DLD1 (cell line): Measurements from ENCODE around the gene GALNT17.

Source experiments
- in situ Hi-C: cut with HindIII; loops from 2 replicates; pipeline ENCODE4 v1.10.0; 2017; ENCODE audit warnings: low sequenced_read_pairs

The GALNT17 gene

DNA sequence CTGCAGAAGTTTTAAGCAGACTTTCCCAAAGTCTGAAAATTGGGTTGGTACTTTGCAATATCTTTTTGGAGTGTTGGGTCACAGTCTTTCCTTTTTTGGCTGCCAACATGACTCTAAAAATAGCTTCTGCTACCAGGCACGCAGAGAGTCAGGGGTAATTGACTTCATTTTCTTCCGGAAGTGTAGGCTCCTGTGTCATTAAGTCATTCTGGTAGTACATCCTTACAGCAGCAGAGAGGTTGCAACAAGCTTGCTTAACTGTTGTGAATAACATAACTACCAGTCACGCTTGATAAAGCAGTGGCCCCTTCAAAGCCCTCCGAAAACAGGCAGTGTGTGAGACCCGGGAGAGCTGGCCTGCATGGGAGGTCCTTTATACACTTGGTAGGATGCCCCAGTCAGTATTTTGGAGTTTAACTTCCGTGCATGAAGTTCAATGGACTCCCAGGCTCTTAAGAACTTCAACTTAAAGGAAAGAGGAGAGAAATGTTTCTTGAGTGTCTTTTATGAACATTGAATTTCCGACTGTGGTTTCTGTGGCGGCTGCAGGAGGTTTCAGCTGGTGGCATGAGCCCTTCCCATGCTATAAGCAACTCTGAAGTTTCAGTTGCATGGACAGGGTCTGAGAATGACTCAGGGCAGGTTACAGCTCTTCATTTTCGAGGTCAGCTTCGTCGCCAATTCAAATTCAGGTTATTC, 310.7 kb downstream of the GALNT17 start:
- in situ Hi-C loops, result no loop called here

DNA sequence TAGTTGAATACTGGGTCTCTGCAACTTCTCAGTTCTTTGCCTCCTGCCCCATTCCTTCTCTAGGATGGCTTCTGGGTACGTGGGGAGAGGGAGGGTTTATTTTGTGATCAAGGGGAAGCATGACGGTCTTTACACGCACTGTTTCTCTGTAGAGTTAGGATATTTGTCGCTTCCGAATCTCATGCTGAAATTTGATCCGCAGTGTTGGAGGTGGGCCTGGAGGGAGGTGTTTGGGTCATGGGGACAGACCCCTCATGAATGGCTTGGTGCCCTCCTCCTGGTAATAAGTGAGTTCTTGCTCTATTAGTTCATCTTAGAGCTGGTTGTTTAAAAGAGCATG, 311.2 kb downstream of the GALNT17 start:
- in situ Hi-C loops, result no loop called here

DNA sequence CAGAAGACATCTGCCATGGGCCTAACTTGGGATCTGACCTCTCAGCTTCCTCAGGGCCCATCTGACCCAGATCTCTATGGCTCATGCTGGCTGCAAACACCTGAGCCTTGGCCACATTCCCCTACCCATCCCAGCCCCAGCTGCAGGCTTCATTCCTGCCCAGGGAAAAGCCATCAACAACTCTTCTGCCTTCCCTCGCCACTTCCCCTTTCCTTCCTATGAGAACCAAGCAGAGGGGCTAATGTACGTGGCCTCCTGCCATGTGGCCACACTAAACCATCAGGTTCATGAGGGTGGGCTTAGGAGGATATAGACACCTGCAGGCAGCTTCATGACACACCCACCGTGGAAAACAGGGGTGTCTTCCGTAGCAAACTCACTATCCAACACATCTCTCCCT, 312.2 kb downstream of the GALNT17 start:
- in situ Hi-C loops, result no loop called here

DNA sequence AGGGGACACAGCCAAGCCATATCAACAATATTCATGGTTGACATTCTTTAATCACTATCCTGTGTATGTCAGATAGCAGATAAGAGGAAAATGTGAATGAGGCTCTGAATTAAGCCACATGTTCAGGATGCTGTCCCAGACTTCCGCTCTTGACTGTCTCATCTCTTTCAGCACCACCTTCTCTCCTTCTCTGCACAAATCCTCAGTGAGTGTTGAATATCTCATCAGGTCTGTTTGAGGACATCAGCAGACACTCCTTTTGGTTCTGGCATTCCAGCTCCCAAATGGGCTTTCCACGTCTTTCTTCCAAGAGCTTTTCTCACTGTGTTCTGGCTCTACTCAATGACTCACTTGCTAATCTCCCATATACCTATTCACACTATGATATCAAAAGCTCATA, 321.7 kb downstream of the GALNT17 start:
- in situ Hi-C loops, result no loop called here

DNA sequence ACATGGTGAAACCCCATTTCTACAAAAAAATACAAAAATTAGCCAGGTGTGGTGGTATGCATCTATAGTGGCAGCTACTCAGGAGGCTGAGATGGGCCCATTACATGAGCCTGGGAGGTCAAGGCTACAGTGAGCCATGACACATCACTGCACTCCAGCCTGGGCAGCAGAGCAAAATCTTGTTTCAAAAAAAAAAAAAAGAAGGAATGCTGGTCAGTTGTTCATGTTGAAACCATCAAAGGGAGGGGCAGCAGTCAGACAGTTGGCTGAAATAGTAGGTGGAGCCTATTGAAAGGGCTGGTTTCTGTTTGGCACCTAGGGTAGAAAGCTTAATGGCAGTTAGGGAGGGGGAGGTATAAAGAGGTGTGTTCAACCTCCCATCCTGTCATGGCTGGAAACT, 323.0 kb downstream of the GALNT17 start:
- in situ Hi-C loops, result no loop called here

DNA sequence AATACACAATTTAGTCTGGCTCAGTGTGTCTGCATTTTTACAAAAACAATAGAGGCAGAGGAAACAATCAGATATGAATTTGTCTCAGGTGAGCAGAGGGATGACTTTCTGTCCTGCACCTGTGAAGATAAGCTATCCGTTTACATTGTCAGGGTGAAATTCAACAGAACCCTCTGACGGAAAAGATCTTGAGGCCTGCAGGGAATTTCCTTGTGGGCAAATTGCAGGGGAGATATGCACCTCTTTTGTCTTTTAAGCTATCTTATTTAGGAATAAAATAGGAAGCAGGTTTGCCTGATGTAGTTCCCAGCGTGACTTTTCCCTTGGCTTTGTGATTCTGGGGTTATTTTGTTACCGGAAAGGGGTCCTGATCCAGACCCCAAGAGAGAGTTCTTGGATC, 325.1 kb downstream of the GALNT17 start:
- in situ Hi-C loops, result no loop called here

DNA sequence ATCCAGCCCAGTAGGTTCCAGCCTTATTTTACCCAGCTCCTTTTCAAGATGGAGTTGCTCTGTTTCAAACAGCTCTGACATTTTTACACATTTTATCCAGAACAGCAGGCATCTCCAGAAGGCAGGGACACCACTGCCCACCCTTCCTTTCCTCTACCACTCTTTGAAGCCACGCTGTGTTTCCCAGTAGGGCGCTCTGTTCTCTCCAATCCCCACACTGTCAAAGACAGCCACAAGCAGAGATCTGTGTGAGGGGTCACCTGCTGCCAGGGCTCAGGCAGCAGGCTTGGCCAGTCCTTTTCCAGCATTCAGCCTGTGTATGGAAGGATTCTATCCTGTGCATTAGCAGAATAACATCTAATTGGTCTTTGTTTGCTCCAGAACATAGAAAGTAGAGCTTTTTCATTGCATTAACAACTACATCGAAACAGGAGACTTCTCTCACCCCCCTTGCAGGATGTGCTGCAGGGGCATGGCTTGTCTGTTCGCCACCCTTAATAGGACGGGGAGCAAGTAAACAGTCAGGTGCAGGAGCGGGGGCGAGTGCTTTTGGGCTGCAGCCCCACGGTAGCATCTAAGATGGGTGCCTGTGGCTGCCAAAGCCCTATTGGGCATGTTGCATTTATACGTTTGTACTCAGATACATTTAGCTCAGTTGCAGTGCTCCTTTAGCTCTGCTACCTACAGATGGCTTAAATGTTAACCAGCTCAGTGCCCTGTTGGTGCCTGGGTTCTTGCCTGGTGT, 326.1 kb downstream of the GALNT17 start:
- in situ Hi-C loops, result no loop called here

DNA sequence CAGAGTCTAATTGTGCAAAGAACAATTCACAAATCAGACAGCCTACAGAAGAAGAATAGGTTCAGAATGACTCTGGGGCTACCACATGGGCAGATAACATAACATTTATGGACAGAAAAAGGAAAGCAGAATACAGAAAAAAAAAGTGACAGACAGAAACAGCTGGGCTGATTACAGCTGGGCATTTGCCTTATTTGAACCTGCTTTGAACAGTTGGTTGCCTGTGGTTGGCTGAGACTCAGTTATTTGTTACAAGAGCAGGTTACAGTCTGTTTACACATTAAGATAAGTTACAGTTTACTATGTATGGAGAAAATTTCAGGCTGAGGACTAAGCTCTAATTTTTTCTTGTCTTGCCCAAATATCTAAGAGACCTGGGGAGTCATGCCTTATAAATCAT, 327.2 kb downstream of the GALNT17 start:
- in situ Hi-C loops, result no loop called here

DNA sequence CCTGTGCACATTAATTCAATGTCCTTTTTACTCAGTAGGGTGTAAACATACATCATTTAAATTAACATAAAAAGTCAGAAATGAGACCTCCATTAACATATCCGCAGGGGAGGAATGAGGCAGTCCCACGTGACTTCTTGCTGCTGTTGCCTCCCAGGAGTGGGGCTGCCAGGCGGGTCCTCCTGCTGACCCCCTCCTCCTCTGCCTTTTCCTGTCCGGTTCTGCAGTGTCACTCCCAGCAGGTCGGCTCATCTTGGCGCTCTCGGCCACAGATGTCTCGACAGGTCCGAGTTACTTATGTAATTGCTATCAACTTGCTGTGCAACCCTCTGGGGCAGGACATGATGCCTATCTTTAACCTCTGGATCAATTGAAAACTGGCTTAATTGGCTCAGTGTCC, 329.6 kb downstream of the GALNT17 start:
- in situ Hi-C loops, result no loop called here

DNA sequence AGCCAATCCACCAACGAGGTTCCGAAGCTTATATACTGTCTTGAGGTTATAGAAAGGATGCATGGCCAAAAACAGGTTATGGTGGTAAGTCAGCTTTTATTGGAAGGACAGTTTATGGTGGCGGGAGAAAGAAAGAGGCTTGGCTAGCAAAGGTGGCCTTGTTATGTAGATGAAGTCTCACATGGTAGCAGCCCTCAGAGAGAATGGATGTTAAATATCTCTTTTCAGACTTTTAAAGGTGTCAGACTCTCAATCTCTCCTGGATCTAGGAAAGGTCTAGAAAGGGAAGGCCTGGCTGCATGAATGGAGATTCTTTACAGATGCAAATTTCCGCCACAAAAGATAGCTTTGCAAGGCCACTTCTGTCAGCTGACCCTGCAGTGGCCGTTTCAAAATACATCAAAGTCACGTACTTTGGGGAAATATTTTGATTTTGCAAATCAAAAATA, 333.8 kb downstream of the GALNT17 start:
- in situ Hi-C loops, result no loop called here

DNA sequence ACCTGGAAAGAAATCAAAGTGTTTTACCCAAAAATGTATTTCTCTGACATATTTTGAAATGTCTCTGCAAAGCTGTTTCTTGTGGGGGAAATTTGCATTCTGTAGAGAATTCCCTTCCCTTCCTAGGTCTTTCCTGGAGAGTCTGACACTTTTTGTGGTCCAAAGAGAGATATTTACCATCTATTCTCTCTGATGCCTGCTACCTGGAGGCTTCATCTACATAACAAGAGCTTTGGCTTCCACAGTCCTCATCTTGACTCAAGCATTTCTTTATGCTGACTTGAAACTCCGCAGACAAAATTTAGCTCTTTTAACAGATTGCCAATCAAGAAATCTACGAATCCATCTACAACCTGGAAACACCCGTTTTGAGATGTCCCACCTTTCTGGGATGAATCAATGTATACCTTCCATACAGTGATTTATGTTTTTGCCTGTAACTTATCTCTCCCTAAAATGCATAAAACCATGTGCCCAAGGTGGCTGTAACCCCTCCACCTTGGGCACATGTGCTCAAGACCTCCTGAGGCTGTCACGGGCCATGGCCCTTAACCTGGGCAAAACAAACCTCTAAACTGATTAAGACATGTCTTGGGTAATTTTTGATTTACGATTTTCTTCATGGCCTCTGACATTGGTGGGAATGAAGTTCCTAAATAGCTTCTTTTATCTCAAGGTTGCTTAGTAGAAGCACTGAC, 334.7 kb downstream of the GALNT17 start:
- in situ Hi-C loops, result no loop called here

DNA sequence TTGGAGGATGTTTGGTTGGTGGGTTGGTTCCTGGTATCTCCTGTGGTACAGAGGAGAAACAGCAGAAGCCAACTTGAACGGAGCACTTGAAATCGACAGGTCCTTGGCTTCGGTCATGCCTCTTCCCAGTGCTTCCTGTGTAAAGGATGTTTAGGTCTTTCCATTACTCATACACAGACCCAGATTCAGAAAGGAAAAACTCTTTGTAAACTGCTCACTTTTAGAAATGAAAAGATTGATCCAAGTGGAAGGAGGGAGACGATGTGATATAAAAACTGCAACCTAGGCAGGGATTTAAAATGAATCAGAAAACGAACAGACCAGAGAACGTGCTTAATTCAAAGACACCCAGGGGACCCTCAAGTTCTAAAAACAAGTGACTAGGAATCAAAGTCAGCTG, 338.4 kb downstream of the GALNT17 start:
- in situ Hi-C loops, result no loop called here

DNA sequence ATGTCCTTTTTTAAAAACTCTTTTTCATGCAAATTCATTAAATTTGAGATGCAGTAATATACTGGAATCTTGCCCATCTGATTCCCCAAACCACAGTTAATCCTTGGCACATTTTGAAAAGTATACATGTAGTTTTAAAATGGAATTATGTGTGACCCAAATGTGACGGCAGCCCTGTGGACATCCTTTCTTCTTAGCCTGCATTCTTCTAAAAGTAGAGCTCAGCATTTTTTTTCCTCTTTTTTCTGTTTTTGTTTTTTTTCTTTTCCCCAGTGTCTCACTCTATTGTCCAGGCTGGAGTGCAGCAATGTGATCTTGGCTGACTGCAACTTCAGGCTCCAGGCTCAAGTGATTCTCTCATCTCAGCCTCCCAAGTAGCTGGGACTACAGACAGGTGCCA, 338.9 kb downstream of the GALNT17 start:
- in situ Hi-C loops, result no loop called here

DNA sequence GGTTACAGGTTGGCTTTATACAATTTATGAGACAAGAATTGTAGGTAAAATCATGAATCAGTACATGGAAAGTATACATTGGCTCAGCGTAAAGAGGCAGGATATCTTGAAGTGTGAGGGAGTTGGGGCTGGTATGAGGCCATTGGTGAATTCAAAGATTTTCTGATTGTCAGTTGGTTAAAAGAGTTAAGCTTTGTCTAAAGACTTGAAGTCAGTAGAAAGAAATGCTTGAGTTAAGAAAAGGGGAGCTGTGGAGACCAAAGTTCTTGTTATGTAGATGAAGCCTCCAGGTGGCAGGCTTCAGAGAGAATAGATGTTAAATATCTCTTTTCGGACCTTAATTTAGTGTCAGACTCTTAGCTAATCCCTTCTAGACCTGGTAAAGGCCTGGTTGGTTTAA, 341.0 kb downstream of the GALNT17 start:
- in situ Hi-C loops, result no loop called here

DNA sequence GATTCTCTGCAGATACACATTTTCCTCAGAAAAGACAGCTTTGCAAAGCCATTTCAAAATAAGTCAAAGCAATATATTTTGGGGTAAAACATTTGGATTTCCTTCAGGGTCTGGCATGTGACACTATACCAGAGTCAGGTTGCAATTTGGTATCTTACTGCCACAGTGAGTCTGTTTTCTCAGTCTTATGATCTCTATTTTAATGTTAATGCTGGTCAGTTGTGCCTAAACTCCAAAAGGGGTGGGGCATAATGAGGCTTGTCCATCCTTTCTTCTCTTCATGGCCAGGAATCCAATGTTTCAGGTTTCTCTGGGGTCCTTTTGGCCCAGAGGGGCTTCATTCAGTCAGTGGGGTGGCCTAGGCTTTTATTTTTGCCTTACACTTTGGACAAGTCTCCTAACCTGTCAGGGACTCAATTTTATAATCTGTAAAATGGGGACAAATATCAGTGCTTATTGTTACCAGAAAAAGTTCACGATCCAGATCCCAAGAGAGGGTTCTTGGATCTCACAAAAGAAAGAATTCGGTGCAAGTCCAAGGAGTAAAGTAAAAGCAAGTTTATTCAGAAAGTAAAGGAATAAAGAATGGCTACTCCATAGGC, 341.5 kb downstream of the GALNT17 start:
- in situ Hi-C loops, result no loop called here

DNA sequence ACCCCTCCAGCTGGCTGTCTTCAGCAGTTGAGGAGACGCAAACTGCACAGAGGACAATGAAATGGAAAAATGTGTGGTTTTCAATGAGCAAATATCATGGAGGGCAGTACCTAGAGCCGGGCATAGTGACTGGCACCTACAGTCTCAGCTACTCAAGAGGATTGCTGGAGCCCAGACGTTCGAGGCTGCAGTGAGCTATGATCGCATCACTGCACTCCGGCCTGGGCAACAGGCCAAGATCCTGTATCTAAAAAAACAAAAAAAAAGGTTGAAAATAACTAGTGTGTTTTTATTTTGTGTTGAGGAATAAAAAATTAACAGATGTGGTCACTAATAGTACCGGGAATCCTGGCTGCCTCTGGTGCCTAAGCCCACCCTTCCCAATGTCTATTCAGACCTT, 345.5 kb downstream of the GALNT17 start:
- in situ Hi-C loops, result no loop called here

DNA sequence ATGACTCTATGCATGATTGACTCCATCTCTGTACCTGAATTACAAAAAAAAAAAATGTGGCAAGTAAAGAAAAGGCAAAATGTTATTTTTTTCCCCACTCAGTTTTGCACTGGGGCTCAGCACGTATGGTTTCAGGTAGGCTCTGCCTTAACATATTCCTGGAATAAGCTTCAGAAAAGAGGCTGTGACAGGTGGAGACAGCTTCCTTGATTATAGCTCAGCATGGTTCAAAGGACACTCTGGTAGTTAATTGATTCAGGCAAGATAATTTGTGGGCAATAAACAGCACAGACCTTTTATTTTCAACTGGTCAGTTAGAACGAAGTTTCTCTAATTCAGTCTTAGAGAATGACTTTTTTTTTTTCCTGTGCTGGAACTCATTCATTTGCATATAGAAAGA, 347.3 kb downstream of the GALNT17 start:
- in situ Hi-C loops, result no loop called here

DNA sequence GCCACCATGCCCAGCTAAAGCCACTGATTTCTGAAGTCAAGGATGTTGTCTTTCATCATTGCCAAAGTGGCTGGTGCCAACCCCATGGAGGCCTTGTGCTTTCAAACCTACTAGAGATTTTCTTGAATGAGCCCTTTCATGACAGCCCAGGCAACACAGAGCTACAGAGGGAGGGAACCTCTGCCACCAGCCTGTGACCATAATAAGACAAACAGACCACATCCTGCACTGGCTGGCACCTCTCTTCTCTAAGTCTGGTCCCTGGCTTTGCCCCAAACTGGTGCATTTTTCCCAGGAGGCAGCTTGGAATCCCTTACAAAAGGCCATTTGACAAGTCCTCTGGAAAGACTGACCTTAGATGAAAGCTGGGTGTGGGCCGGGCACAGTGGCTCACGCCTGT, 348.8 kb downstream of the GALNT17 start:
- in situ Hi-C loops, result no loop called here

DNA sequence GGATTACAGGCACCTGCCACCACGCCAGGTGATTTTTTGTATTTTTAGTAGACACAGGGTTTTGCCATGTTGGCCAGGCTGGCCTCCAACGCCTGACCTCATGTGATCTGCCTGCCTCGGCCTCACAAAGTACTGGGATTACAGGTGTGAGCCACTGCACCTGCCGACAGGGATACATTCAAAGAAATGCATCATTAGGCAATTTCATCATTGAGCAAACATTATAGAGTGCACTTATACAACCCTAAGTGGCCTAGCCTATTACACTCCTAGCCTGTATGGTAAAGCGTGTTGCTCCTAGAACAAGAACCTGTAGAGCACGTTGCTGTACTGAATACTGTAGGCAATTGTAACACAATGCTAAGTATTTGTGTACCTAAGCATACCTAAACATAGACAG, 350.3 kb downstream of the GALNT17 start:
- in situ Hi-C loops, result no loop called here

DNA sequence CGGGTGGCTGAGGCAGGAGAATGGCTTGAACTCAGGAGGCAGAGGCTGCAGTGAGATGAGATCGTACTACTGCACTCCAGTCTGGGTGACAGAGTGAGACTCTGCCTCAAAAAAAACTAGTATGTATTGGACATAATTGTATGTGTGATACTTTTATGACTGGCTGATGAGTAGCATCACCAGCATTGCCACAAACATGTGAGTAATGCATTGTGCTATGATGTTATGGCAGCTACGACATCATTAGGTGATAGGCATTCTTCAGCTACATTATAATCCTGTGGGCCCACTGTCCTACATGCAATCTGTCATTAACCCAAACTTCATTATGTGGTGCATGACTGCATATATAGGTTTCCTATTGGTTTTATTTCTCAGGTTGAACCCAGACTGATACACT, 352.4 kb downstream of the GALNT17 start:
- in situ Hi-C loops, result no loop called here

DNA sequence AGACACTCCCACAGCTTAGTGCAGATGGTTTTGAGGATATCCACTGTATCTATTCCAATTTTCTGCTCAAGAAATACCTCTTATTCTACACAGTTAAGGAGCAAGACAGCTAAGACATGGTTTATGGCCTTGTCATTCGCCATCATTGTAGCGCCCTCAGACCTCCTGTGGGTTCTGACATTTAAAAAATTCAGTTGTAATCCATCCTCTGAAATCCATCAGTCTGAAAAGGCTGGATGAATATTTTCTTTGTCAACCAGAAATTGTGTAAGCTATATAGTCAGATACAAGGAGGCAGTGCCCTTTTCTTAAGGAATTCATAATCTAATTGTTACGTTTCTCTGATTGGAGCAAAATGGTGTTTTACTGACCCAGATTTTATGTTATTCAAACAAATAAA, 353.6 kb downstream of the GALNT17 start:
- in situ Hi-C loops, result no loop called here

DNA sequence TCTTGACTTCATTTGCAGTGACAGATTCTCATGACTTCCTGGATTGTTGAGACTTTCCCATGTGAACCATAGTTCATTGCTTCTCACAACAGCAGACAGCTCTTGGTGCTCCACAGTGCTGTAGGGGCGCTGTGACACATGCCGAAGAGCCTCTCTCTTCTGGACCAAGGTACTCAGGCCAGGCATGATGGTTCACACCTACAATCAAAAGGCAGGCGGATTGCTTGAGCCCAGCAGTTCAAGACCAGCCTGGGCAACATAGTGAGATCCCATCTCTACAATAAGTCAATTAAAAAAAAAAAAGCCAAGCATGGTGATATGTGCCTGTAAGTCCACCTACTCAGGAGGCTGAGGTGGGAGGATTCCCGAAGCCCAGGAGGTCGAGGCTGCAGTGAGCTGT, 354.5 kb downstream of the GALNT17 start:
- in situ Hi-C loops, result no loop called here
